Measurements from ENCODE around the gene PCGF5.
"Not testable (repeated sequence)": the region's sequence is repeated elsewhere in the genome, so short reads cannot be mapped to it uniquely, and the experiment has no call there.

PCGF5 gene

DNA sequence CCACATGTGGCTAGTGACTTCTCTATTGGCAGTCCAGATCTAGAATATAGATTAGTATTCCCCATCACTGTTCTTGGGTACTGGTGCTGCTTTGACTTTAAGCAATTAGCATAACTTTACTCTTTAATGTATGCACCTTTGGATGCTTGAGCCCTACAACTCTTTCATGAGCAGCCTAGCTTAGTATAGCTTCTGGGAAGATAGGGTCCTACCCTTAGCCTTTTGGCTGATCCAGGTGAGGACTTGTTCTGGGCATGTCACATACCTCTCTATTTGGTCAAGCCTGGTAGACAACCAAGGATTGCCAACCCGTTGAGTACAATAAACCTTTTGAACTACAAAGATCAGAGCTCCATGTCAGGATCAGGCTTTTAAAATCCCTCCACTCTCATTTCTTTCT lies 17.7 kb downstream of the PCGF5 start:
- Histone ChIP-seq H3K4me1 (ENCODE audit: control insufficient read depth, insufficient read depth, low read length, poor library complexity, severe bottlenecking) (no peaks in the 10 kb centered on the region), H3K4me3 (ENCODE audit: insufficient read depth, low read depth, low read length, poor library complexity, severe bottlenecking) (no peak overlapping the region), H3K27ac (ENCODE audit: insufficient read depth, low read length, poor library complexity, severe bottlenecking) (no peak overlapping the region), H3K36me3 (ENCODE audit: control insufficient read depth, insufficient read depth, low read length) (no peaks in the 10 kb centered on the region), H3K9me3 (ENCODE audit: control insufficient read depth, low read length) (no peaks in the 10 kb centered on the region), H3K27me3 (replicated peaks; ENCODE audit: control insufficient read depth, insufficient read depth, low read length, poor library complexity, severe bottlenecking) (no peaks in the 10 kb centered on the region)
- no peak for DNase-seq

DNA sequence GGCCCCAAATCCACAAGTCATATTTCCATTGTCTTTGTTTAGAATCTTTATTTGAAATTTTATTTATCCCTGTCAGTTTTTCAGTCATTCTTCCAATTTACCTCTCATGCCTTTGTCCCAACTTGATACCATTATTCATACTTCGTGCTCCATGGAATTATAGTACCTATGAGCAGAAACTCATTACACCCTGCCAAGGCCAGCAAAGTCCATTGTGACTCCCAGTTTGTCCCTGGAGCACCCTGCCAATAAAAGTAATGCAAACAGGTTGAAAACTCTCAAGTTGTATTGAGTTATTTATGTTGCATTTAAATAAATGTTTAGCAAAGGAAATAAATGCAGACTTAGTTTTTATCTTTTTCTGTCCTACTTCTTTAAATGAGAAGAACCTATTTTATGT lies 19.3 kb downstream of the PCGF5 start:
- Histone ChIP-seq H3K27me3 (replicated peaks; ENCODE audit: control insufficient read depth, insufficient read depth, low read length, poor library complexity, severe bottlenecking) (no peaks in the 10 kb centered on the region), H3K4me3 (ENCODE audit: insufficient read depth, low read depth, low read length, poor library complexity, severe bottlenecking) (no peak overlapping the region), H3K36me3 (ENCODE audit: control insufficient read depth, insufficient read depth, low read length) (no peaks in the 10 kb centered on the region), H3K4me1 (ENCODE audit: control insufficient read depth, insufficient read depth, low read length, poor library complexity, severe bottlenecking) (no peaks in the 10 kb centered on the region), H3K27ac (ENCODE audit: insufficient read depth, low read length, poor library complexity, severe bottlenecking) (no peak overlapping the region), H3K9me3 (ENCODE audit: control insufficient read depth, low read length) (no peaks in the 10 kb centered on the region)
- no peak for DNase-seq

DNA sequence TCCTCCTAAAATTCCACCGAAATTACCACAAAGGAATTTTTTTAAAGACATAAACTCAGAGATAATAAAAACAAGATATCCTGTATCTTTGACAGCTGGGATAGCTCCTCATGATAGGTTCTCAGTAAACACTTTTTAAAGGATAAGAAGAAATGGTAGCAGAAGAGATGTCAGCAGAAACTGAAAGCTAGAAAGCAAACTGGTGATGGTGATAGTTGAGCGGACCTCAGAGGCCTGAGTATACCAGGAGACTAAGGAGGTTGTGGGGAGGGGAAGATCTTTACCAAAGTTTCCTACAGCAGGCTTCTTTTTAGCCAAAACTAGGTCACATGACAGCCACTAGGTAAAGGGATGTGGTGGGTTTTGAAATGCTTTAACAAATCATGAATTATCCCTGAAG lies 22.5 kb downstream of the PCGF5 start:
- Histone ChIP-seq H3K4me1 (ENCODE audit: control insufficient read depth, insufficient read depth, low read length, poor library complexity, severe bottlenecking) (no peaks in the 10 kb centered on the region), H3K27ac (ENCODE audit: insufficient read depth, low read length, poor library complexity, severe bottlenecking) (no peak overlapping the region), H3K9me3 (ENCODE audit: control insufficient read depth, low read length) (no peaks in the 10 kb centered on the region), H3K27me3 (replicated peaks; ENCODE audit: control insufficient read depth, insufficient read depth, low read length, poor library complexity, severe bottlenecking) (no peaks in the 10 kb centered on the region), H3K4me3 (ENCODE audit: insufficient read depth, low read depth, low read length, poor library complexity, severe bottlenecking) (no peak overlapping the region), H3K36me3 (ENCODE audit: control insufficient read depth, insufficient read depth, low read length) (no peaks in the 10 kb centered on the region)
- DNase-seq = no peak

DNA sequence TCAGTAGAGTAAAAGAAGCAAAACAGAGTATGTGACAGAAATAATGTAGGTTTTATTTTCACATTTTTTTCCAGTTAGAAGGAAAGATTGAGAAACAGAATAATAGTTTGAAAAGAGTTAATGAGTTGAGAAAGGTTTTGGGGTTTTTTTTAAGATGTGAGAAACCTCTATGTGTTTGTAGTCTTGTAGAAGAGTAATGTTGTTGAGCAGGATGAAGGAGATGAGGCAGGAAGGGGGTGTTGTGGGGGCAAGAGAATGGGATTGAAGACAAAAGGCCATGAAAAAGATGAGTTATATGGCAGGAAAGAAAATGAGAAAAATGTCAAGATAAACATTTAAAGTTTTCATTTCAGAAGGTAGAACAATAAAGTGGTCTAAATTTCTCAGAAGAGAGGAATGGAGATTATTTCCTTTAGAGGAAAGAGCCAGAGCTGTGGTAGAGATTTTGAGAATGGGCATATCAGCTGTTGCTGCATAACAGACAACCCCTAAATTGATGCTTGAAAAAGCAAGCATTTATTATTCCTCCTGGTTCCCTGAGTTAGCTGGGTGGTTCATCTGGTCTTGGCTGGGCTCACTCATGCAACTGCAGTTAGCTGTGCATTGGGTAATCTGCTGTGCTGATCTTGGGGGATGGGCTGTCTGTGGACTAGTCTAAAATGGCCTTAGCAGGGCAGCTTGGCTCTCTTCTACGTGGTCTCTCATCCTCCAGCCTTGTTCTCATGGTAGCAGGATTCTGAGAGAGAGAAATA lies 27.1 kb downstream of the PCGF5 start:
- Histone ChIP-seq H3K27me3 (replicated peaks; ENCODE audit: control insufficient read depth, insufficient read depth, low read length, poor library complexity, severe bottlenecking) (no peaks in the 10 kb centered on the region), H3K4me1 (ENCODE audit: control insufficient read depth, insufficient read depth, low read length, poor library complexity, severe bottlenecking) (no peaks in the 10 kb centered on the region), H3K27ac (ENCODE audit: insufficient read depth, low read length, poor library complexity, severe bottlenecking) (no peak overlapping the region), H3K9me3 (ENCODE audit: control insufficient read depth, low read length) (no peaks in the 10 kb centered on the region), H3K36me3 (ENCODE audit: control insufficient read depth, insufficient read depth, low read length) (no peaks in the 10 kb centered on the region), H3K4me3 (ENCODE audit: insufficient read depth, low read depth, low read length, poor library complexity, severe bottlenecking) (no peak overlapping the region)
- DNase-seq = no peak

DNA sequence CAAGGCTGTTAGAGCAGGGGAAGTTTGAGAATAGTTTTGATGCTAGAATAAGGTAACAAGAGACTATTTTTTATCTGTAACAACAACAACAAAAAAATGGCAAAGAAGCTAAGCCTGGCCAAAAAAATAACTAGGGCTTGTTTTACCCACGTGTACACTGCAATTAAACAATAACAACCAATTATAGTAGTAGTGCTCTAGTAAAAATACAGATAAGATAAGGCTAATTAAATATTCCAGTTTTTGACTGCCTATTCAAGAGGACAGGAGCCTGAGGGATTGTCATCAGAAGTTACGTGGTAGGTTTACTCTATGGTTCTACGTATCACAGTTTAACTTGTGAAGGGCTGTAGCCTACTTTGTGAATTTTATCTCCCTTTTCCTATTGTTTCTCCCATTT lies 29.2 kb downstream of the PCGF5 start:
- Histone ChIP-seq H3K4me3 (ENCODE audit: insufficient read depth, low read depth, low read length, poor library complexity, severe bottlenecking) (no peak overlapping the region), H3K27ac (ENCODE audit: insufficient read depth, low read length, poor library complexity, severe bottlenecking) (no peak overlapping the region), H3K27me3 (replicated peaks; ENCODE audit: control insufficient read depth, insufficient read depth, low read length, poor library complexity, severe bottlenecking) (no peaks in the 10 kb centered on the region), H3K36me3 (ENCODE audit: control insufficient read depth, insufficient read depth, low read length) (peaks cover 16% of the 10 kb centered on the region), H3K4me1 (ENCODE audit: control insufficient read depth, insufficient read depth, low read length, poor library complexity, severe bottlenecking) (no peaks in the 10 kb centered on the region), H3K9me3 (ENCODE audit: control insufficient read depth, low read length) (no peaks in the 10 kb centered on the region)
- DNase-seq = no peak

DNA sequence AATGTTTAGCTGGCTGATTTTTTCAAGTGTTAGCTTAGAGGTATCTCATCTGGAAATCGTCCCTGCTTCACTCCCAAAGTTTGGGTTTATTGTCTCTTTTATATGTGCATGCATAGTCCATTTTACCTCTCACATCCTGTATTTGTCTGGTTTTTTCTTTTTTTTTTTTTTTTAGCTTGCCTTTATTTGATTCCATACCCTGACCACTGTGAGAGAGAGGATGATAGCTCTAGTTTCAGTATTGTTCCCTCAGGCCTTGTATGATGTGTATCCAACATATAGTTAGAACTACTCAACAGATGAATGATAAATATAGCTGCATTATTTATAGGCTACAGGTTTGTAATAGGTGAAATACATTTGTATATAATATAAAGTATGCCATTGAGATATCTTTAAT lies 29.9 kb downstream of the PCGF5 start:
- no peak for DNase-seq
- H3K27ac ChIP-seq (ENCODE audit: insufficient read depth, low read length, poor library complexity, severe bottlenecking) = no peak overlapping the region
- H3K36me3 ChIP-seq (ENCODE audit: control insufficient read depth, insufficient read depth, low read length) = peaks cover 23% of the 10 kb centered on the region
- H3K4me1 ChIP-seq (ENCODE audit: control insufficient read depth, insufficient read depth, low read length, poor library complexity, severe bottlenecking) = no peaks in the 10 kb centered on the region
- no peaks in the 10 kb centered on the region for H3K27me3 ChIP-seq (replicated peaks; ENCODE audit: control insufficient read depth, insufficient read depth, low read length, poor library complexity, severe bottlenecking)
- H3K4me3 ChIP-seq (ENCODE audit: insufficient read depth, low read depth, low read length, poor library complexity, severe bottlenecking) = no peak overlapping the region
- no peaks in the 10 kb centered on the region for H3K9me3 ChIP-seq (ENCODE audit: control insufficient read depth, low read length)

DNA sequence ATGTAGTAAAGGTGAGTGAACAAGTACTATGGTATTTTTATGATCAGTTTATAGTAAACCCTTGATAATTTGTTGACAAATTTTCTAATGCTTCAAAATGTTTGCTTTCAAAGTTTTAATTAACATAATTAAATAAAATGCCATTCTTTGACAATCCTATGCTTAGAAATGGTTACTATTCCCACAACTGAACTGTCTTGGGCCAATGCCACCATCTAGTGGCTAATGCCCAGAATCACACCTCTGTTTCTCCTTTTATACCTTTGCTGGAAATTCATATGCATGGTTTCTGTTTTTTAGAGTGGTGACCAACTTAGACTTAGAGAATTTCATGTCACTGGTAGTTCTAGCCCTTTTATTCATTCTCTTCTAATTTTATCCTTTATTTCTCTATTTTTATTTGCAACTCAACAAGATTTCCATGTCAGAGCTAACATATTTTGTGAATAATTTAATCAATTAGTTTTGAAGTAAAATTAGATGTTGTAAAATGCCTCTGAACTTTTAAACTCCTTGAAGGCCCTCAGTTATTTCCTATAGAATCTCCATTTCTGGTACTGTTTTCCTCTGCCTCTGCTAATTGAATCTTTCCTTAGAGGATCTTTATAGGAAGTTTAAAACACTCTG lies 31.1 kb downstream of the PCGF5 start:
- Histone ChIP-seq H3K36me3 (ENCODE audit: control insufficient read depth, insufficient read depth, low read length) (peaks cover 29% of the 10 kb centered on the region), H3K4me3 (ENCODE audit: insufficient read depth, low read depth, low read length, poor library complexity, severe bottlenecking) (no peak overlapping the region), H3K27ac (ENCODE audit: insufficient read depth, low read length, poor library complexity, severe bottlenecking) (no peak overlapping the region), H3K9me3 (ENCODE audit: control insufficient read depth, low read length) (no peaks in the 10 kb centered on the region), H3K4me1 (ENCODE audit: control insufficient read depth, insufficient read depth, low read length, poor library complexity, severe bottlenecking) (no peaks in the 10 kb centered on the region), H3K27me3 (replicated peaks; ENCODE audit: control insufficient read depth, insufficient read depth, low read length, poor library complexity, severe bottlenecking) (no peaks in the 10 kb centered on the region)
- DNase-seq = peak; percentile 14 to 41 (median 15)

DNA sequence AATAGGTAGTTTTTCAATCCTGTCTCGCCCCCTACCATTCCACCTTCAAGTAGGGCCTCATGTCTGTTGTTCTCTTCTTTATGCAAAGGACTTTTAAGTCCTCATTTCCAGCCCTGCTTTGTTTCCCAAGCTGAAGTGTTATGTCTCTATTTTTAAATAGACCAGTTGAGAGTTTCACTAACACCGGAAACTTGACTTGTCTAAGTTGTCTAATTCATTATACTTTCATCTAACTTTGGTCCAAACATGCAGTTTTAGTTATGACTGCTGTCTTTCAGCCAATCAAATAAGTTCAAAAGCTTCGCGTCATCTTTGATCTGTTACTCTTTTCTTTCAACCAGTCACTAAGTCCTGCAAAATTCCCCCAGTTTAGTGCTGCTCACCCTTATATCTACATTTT lies 32.8 kb downstream of the PCGF5 start:
- Histone ChIP-seq H3K27me3 (replicated peaks; ENCODE audit: control insufficient read depth, insufficient read depth, low read length, poor library complexity, severe bottlenecking) (no peaks in the 10 kb centered on the region), H3K9me3 (ENCODE audit: control insufficient read depth, low read length) (no peaks in the 10 kb centered on the region), H3K27ac (ENCODE audit: insufficient read depth, low read length, poor library complexity, severe bottlenecking) (no peak overlapping the region), H3K36me3 (ENCODE audit: control insufficient read depth, insufficient read depth, low read length) (peaks cover 41% of the 10 kb centered on the region), H3K4me1 (ENCODE audit: control insufficient read depth, insufficient read depth, low read length, poor library complexity, severe bottlenecking) (no peaks in the 10 kb centered on the region), H3K4me3 (ENCODE audit: insufficient read depth, low read depth, low read length, poor library complexity, severe bottlenecking) (no peak overlapping the region)
- DNase-seq = no peak

DNA sequence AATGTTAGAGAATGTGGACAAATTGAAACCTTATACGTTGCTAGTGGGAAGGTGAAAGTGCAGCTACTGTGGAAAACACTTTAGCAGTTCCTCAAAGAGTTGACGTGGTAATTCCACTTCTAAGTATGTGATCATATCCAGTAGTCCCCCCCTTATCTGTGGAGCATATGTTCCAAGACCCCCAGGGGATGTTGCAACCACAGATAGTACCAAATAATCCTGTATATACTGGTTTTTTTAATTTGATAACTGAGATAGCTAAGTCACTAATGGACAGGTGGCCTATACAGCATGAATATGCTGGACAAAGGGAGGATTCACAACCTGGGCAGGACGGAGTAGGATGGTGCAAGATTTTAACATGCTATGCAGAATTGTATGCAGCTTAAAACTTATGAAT lies 36.8 kb downstream of the PCGF5 start:
- Histone ChIP-seq H3K4me3 (ENCODE audit: insufficient read depth, low read depth, low read length, poor library complexity, severe bottlenecking) (no peak overlapping the region), H3K36me3 (ENCODE audit: control insufficient read depth, insufficient read depth, low read length) (peaks cover 41% of the 10 kb centered on the region), H3K9me3 (ENCODE audit: control insufficient read depth, low read length) (no peaks in the 10 kb centered on the region), H3K4me1 (ENCODE audit: control insufficient read depth, insufficient read depth, low read length, poor library complexity, severe bottlenecking) (no peaks in the 10 kb centered on the region), H3K27ac (ENCODE audit: insufficient read depth, low read length, poor library complexity, severe bottlenecking) (no peak overlapping the region), H3K27me3 (replicated peaks; ENCODE audit: control insufficient read depth, insufficient read depth, low read length, poor library complexity, severe bottlenecking) (no peaks in the 10 kb centered on the region)
- DNase-seq = no peak

DNA sequence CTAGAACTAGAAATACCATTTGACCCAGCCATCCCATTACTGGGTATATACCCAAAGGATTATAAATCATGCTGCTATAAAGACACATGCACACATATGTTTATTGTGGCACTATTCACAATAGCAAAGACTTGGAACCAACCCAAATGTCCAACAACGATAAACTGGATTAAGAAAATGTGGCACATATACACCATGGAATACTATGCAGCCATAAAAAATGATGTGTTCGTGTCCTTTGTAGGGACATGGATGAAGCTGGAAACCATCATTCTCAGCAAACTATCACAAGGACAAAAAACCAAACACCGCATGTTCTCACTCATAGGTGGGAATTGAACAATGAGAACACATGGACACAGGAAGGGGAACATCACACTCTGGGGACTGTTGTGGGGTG lies 40.0 kb downstream of the PCGF5 start:
- not testable (repeated sequence) for H3K27ac ChIP-seq (ENCODE audit: insufficient read depth, low read length, poor library complexity, severe bottlenecking); DNase-seq; H3K4me1 ChIP-seq (ENCODE audit: control insufficient read depth, insufficient read depth, low read length, poor library complexity, severe bottlenecking); H3K27me3 ChIP-seq (replicated peaks; ENCODE audit: control insufficient read depth, insufficient read depth, low read length, poor library complexity, severe bottlenecking); H3K9me3 ChIP-seq (ENCODE audit: control insufficient read depth, low read length); H3K4me3 ChIP-seq (ENCODE audit: insufficient read depth, low read depth, low read length, poor library complexity, severe bottlenecking)
- H3K36me3 ChIP-seq (ENCODE audit: control insufficient read depth, insufficient read depth, low read length) = peaks cover 20% of the 10 kb centered on the region
